GM23248 (cell line): ENCODE data around the gene NUP98. TPM values are rescaled to one million over a fixed set of nuclear protein-coding genes. Genes with fewer than 3 reads are reported as not detected.
A peak's percentile ranks its signal among the peaks of the same experiment; 100 is the strongest.

ENCODE experiments used
- DNase-seq: peaks from one replicate; pipeline ENCODE4 v3.0.0-alpha.2; 2015
- H2AFZ ChIP-seq: fragments of 200-600 bp; sonication (generic); 2 replicates; pipeline ENCODE4 v1.6.1; 2016; ENCODE audit warnings: antibody characterized with exemption
- H3F3A ChIP-seq: fragments of 200-600 bp; sonication (generic); 2 replicates; pipeline ENCODE4 v1.6.1; 2016; ENCODE audit warnings: mild to moderate bottlenecking, antibody characterized with exemption, mixed run types; ENCODE audit not compliant: insufficient read depth
- H3K27ac ChIP-seq: fragments of 200-600 bp; sonication (generic); 2 replicates; pipeline ENCODE4 v1.5.1; 2016; ENCODE audit warnings: mild to moderate bottlenecking
- H3K27me3 ChIP-seq: fragments of 200-600 bp; sonication (generic); replicated peaks from 2 replicates; pipeline ENCODE4 v1.6.1; 2016; ENCODE audit warnings: mild to moderate bottlenecking; ENCODE audit not compliant: insufficient read depth
- H3K36me3 ChIP-seq: fragments of 200-600 bp; sonication (generic); 2 replicates; pipeline ENCODE4 v1.6.1; 2016; ENCODE audit warnings: low read depth, mild to moderate bottlenecking
- H3K4me1 ChIP-seq: fragments of 200-600 bp; sonication (generic); 2 replicates; pipeline ENCODE4 v1.6.1; 2016; ENCODE audit warnings: mild to moderate bottlenecking; ENCODE audit not compliant: insufficient read depth
- H3K4me2 ChIP-seq: fragments of 200-600 bp; sonication (generic); one replicate; pipeline ENCODE4 v1.6.1; 2016; ENCODE audit warnings: mild to moderate bottlenecking; ENCODE audit not compliant: unreplicated experiment
- H3K4me3 ChIP-seq: fragments of 200-600 bp; sonication (generic); 2 replicates; pipeline ENCODE4 v1.5.1; 2016; ENCODE audit warnings: mild to moderate bottlenecking
- H3K79me2 ChIP-seq: fragments of 200-600 bp; sonication (generic); 2 replicates; pipeline ENCODE4 v1.6.1; 2016; ENCODE audit warnings: mild to moderate bottlenecking; ENCODE audit not compliant: insufficient read depth
- H3K9ac ChIP-seq: fragments of 200-600 bp; sonication (generic); 2 replicates; pipeline ENCODE4 v1.6.1; 2016; ENCODE audit warnings: mild to moderate bottlenecking
- H3K9me2 ChIP-seq: fragments of 200-600 bp; sonication (generic); 2 replicates; pipeline ENCODE4 v1.6.1; 2016; ENCODE audit warnings: mixed run types, mild to moderate bottlenecking, moderate library complexity; ENCODE audit not compliant: insufficient read depth
- H3K9me3 ChIP-seq: fragments of 200-600 bp; sonication (generic); one replicate; pipeline ENCODE4 v1.6.1; 2017; ENCODE audit warnings: low read depth
- H4K20me1 ChIP-seq: fragments of 200-600 bp; sonication (generic); 2 replicates; pipeline ENCODE4 v1.6.0; 2016; ENCODE audit not compliant: insufficient read depth
- EZH2 ChIP-seq: fragments of 200-600 bp; sonication (generic); IDR thresholded peaks from 2 replicates; pipeline ENCODE4 v1.6.1; 2018; ENCODE audit warnings: antibody characterized with exemption, mild to moderate bottlenecking; ENCODE audit not compliant: insufficient read depth, poor library complexity, severe bottlenecking
- EZH2phosphoT487 ChIP-seq: fragments of 200-600 bp; sonication (generic); IDR thresholded peaks from 2 replicates; pipeline ENCODE4 v1.6.1; 2018; ENCODE audit warnings: antibody characterized with exemption, moderate library complexity, mild to moderate bottlenecking, low read depth; ENCODE audit not compliant: insufficient read depth
- WGBS, 2 experiments: methylation state at CpG; one replicate each; pipeline ENCODE4 v1.1.6; 2015 to 2017; ENCODE audit warnings: low lambda C conversion rate in 2 of 2, low coverage in 1 of 2; ENCODE audit errors: missing lambda C conversion rate in 2 of 2; 5-methylcytosine and 5-hydroxymethylcytosine counted together
- in situ Hi-C: fragments of 300-500 bp; cut with MboI; formaldehyde crosslinking; loops from 2 replicates; pipeline ENCODE4 v1.15.0; 2020
- polyA plus RNA-seq: library from polyadenylated mRNA; unstranded; fragments of >200 nt; fragmentation: Nextera tagmentation; extraction: Ambion mirVana; gene quantifications from 2 replicates; pipeline ENCODE4 v1.2.1, GENCODE V29; 2016
- total RNA-seq: library from RNA; depleted of rRNA; stranded (reverse); fragments of >200 nt; shearing (Covaris generic); gene quantifications from 2 replicates; pipeline ENCODE4 v1.2.3, GENCODE V29; 2014

Gene NUP98
- total and polyA plus RNA-seq, 2 experiments from 2014 or later = 30.5 to 79.3 TPM

- no peaks in the 10 kb centered on the region for H3K9me3 ChIP-seq
- peaks cover 21% of the 10 kb centered on the region for H3F3A ChIP-seq
- H3K36me3 ChIP-seq = no peaks in the 10 kb centered on the region
- peak overlapping the region; percentile 42 for H2AFZ ChIP-seq
- in situ Hi-C loops = loop anchor here (25.0 kb wide), 1 partner anchor 340 kb away; no protein-coding TSS in a partner anchor
- WGBS, 2 experiments = 42 to 46% methylated on average over 4 of the region's 4 CpGs
- 0 out of 2 replicates have a peak overlapping the region, but pooled peaks have one; percentile 19 for H3K9ac ChIP-seq
- no peak overlapping the region for H3K4me3 ChIP-seq
- H3K27me3 ChIP-seq = no peaks in the 10 kb centered on the region
- peak overlapping the region; percentile 8 for H3K4me2 ChIP-seq
- H3K79me2 ChIP-seq = peaks cover 1% of the 10 kb centered on the region
- peaks cover 28% of the 10 kb centered on the region for H3K4me1 ChIP-seq
- no peaks in the 10 kb centered on the region for H4K20me1 ChIP-seq
- DNase-seq = peak; percentile 75
- H3K9me2 ChIP-seq = no peaks in the 10 kb centered on the region
- peak overlapping the region; percentile 68 for H3K27ac ChIP-seq
- TF ChIP-seq EZH2 (no peak), EZH2phosphoT487 (no peak)
Measured at GRCh38 chr11:3802011-3802790, 4.8 kb upstream of the NUP98 start.

- peaks cover 38% of the 10 kb centered on the region for H3K4me1 ChIP-seq
- H3K4me2 ChIP-seq = no peak overlapping the region
- DNase-seq = no peak
- no peaks in the 10 kb centered on the region for H3K36me3 ChIP-seq
- H3K9ac ChIP-seq = no peak overlapping the region
- H3K4me3 ChIP-seq = no peak overlapping the region
- peaks cover 2% of the 10 kb centered on the region; the same call in 1 of the 2 replicates for H4K20me1 ChIP-seq
- H2AFZ ChIP-seq = no peak overlapping the region
- peaks cover 21% of the 10 kb centered on the region for H3F3A ChIP-seq
- 66% methylated on average over 5 of the region's 5 CpGs for WGBS, 2 experiments
- in situ Hi-C loops = loop anchor here (25.0 kb wide), 1 partner anchor 338 kb away; no protein-coding TSS in a partner anchor
- no peaks in the 10 kb centered on the region for H3K27me3 ChIP-seq
- peaks cover 24% of the 10 kb centered on the region for H3K79me2 ChIP-seq
- no peaks in the 10 kb centered on the region for H3K9me2 ChIP-seq
- H3K9me3 ChIP-seq = no peaks in the 10 kb centered on the region
- no peak for TF ChIP-seq EZH2
- no peak for TF ChIP-seq EZH2phosphoT487
- no peak overlapping the region for H3K27ac ChIP-seq
Measured at GRCh38 chr11:3799873-3800272, 2.5 kb upstream of the NUP98 start.

DNA sequence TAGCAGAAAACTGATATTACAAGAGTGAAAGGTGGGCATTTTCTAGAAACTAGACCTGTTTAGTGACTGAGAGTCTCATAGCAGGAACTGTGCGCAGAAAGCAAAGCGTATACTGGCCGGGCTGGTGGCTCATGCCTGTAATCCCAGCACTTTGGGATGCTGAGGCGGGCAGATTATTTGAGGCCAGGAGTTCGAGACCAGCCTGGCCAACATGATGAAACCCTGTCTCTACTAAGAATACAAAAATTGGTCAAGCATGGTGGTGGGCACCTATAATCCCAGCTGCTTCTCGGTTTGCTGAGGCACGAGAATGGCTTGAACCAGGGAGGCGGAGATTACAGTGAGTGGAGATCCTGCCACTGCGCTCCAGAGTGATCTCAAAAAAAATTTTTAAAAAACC lies 1.8 kb upstream of the NUP98 start:
- no peak overlapping the region for H3K9ac ChIP-seq
- no peak overlapping the region for H2AFZ ChIP-seq
- peaks cover 2% of the 10 kb centered on the region; the same call in 1 of the 2 replicates for H4K20me1 ChIP-seq
- no peak for TF ChIP-seq EZH2phosphoT487
- TF ChIP-seq EZH2 = no peak
- no peaks in the 10 kb centered on the region for H3K36me3 ChIP-seq
- no peak for DNase-seq
- no peak overlapping the region for H3K27ac ChIP-seq
- peaks cover 32% of the 10 kb centered on the region for H3K79me2 ChIP-seq
- H3K4me2 ChIP-seq = no peak overlapping the region
- H3K27me3 ChIP-seq = no peaks in the 10 kb centered on the region
- in situ Hi-C loops = no loop called here
- no peak overlapping the region for H3K4me3 ChIP-seq
- WGBS, 2 experiments = 83 to 95% methylated on average over 9 of the region's 9 CpGs
- peaks cover 18% of the 10 kb centered on the region for H3F3A ChIP-seq
- H3K9me2 ChIP-seq = no peaks in the 10 kb centered on the region
- H3K4me1 ChIP-seq = peaks cover 33% of the 10 kb centered on the region
- H3K9me3 ChIP-seq = no peaks in the 10 kb centered on the region

DNA sequence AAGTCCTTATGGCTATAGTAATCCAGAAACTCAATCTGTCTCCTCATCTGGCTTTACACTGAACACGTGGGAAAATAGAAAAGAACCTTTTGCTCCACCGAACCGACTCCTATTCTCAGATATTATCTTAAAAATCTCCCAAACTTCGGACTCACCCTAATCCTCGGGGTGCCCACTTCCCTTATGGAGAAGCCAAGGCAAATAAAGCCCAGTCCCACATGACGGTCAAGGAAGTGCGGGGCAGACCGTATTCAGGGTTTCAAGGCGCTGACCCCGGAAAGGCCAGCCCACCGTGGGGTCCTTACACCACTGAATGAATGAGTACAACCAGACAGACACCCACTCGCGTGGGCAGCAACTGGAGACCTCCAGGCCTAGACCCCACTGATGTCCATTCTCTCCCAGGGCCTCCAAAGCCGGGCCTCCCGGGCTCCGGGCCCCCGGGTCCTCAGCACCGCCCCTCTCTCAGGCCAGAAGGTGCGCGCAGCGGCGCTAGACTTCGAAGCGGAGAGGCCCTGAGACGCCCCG lies 489 bp downstream of the NUP98 start:
- Histone ChIP-seq H3K79me2 (peaks cover 55% of the 10 kb centered on the region), H3F3A (peaks cover 5% of the 10 kb centered on the region; the same call in 1 of the 2 replicates), H4K20me1 (peaks cover 2% of the 10 kb centered on the region; the same call in 1 of the 2 replicates), H3K36me3 (peaks cover 15% of the 10 kb centered on the region), H3K4me2 (peak overlapping the region; percentile 96), H2AFZ (peak overlapping the region; percentile 59), H3K4me3 (peak overlapping the region; percentile 98), H3K27ac (peak overlapping the region; percentile 87), H3K9me3 (no peaks in the 10 kb centered on the region), H3K4me1 (peaks cover 19% of the 10 kb centered on the region), H3K27me3 (no peaks in the 10 kb centered on the region), H3K9me2 (no peaks in the 10 kb centered on the region), H3K9ac (peak overlapping the region; percentile 99)
- in situ Hi-C loops = no loop called here
- peak; percentile 73 for DNase-seq
- 1% methylated on average over 20 to 26 of the region's 26 CpGs for WGBS, 2 experiments
- no peak for TF ChIP-seq EZH2
- TF ChIP-seq EZH2phosphoT487 = no peak
